SK-N-SH (cell line): ENCODE results near the gene SPAST.
"Not testable (repeated sequence)": the region's sequence is repeated elsewhere in the genome, so short reads cannot be mapped to it uniquely, and the experiment has no call there.

Experiments
- CTCF ChIP-seq: fragments of 200-600 bp; sonication (generic); IDR thresholded peaks from 2 replicates; pipeline ENCODE4 v1.6.1; 2017; ENCODE audit warnings: antibody characterized with exemption, mild to moderate bottlenecking, moderate library complexity
- EZH2phosphoT487 ChIP-seq: fragments of 200-600 bp; sonication (generic); IDR thresholded peaks from 2 replicates; pipeline ENCODE4 v1.6.1; 2017; ENCODE audit warnings: low read depth, mixed run types, mild to moderate bottlenecking, antibody characterized with exemption, moderate library complexity, borderline replicate concordance
- FOXJ3 ChIP-seq: sonication (generic); formaldehyde crosslinking; IDR thresholded peaks from 2 replicates; pipeline ENCODE4 v1.5.1; 2020; ENCODE audit warnings: mild to moderate bottlenecking, missing genetic modification reagents
- NFIC ChIP-seq: IDR thresholded peaks from 2 replicates; pipeline ENCODE4 v1.4.0; 2012; ENCODE audit warnings: borderline replicate concordance
- PBX3 ChIP-seq: IDR thresholded peaks from 2 replicates; pipeline ENCODE4; 2012
- POLR2AphosphoS5 ChIP-seq: IDR thresholded peaks from 2 replicates; pipeline ENCODE4 v1.6.1; 2012; ENCODE audit warnings: low read depth, low read length
- RFX5 ChIP-seq: IDR thresholded peaks from 2 replicates; pipeline ENCODE4 v1.6.1; 2012; ENCODE audit warnings: mild to moderate bottlenecking, improper control_type of control experiment, low read length
- RXRA ChIP-seq: IDR thresholded peaks from 2 replicates; pipeline ENCODE4 v1.4.0; 2012; ENCODE audit warnings: low read depth, mild to moderate bottlenecking, borderline replicate concordance
- TEAD4 ChIP-seq: IDR thresholded peaks from 2 replicates; pipeline ENCODE4 v1.4.0; 2012; ENCODE audit warnings: mild to moderate bottlenecking, borderline replicate concordance; ENCODE audit not compliant: insufficient read depth
- USF2 ChIP-seq: fragments of 150-350 bp; IDR thresholded peaks from 2 replicates; pipeline ENCODE4 v1.6.1; 2017; ENCODE audit warnings: antibody characterized with exemption, low read length, low read depth, borderline replicate concordance

GRCh38 chr2:32151544-32151943 lies 88.2 kb downstream of the SPAST start:
- TF ChIP-seq RFX5, USF2, POLR2AphosphoS5, CTCF, PBX3, FOXJ3, EZH2phosphoT487, TEAD4, NFIC, RXRA: not testable (repeated sequence)
